Inferior parietal cortex (tissue), 1 donor: ENCODE results near the gene HCFC1.
A peak's percentile ranks its signal among the peaks of the same experiment; 100 is the strongest.

Source experiments
- DNase-seq: peaks from one replicate; pipeline ENCODE4 v3.0.0-alpha.2; 2016; ENCODE audit errors: extremely low spot score

The HCFC1 gene

GRCh38 chrX:153957224-153957623 lies 14.4 kb downstream of the HCFC1 start:
- DNase-seq: no peak

- no peak for DNase-seq
These were observed 15.3 kb downstream of the HCFC1 start for GRCh38 chrX:153956044-153956907.

- no peak for DNase-seq
These were observed 16.3 kb downstream of the HCFC1 start for GRCh38 chrX:153955228-153955732.

- DNase-seq: no peak
These were observed 16.9 kb downstream of the HCFC1 start for GRCh38 chrX:153954558-153955227.

- no peak for DNase-seq
These were observed 17.6 kb downstream of the HCFC1 start for GRCh38 chrX:153953892-153954557.

GRCh38 chrX:153953342-153953830 lies 18.2 kb downstream of the HCFC1 start:
- DNase-seq: peak; percentile 69

- no peak for DNase-seq
These were observed 19.1 kb downstream of the HCFC1 start for GRCh38 chrX:153952373-153953026.

- DNase-seq: no peak
These were observed 19.8 kb downstream of the HCFC1 start for GRCh38 chrX:153951683-153952372.

- DNase-seq: no peak
These were observed 21.5 kb downstream of the HCFC1 start for GRCh38 chrX:153950127-153950526.

- DNase-seq: no peak
These were observed 22.5 kb downstream of the HCFC1 start for GRCh38 chrX:153948847-153949805.

GRCh38 chrX:153948002-153948466 lies 23.6 kb downstream of the HCFC1 start:
- no peak for DNase-seq

- DNase-seq: peak; percentile 58
These were observed 24.4 kb downstream of the HCFC1 start for GRCh38 chrX:153947009-153947769.

- DNase-seq: no peak
These were observed 25.4 kb downstream of the HCFC1 start for GRCh38 chrX:153945956-153946943.

GRCh38 chrX:153944800-153945150 lies 26.8 kb downstream of the HCFC1 start:
- DNase-seq: no peak

- DNase-seq: no peak
These were observed 27.3 kb downstream of the HCFC1 start, which contains the start of gene RENBP for GRCh38 chrX:153944140-153944799. TSS of gene RENBP (minus strand) at chrX:153944643. CDS start at chrX:153944610, 33 bp downstream.

- DNase-seq: no peak
These were observed 30.0 kb downstream of the HCFC1 start for GRCh38 chrX:153941336-153942252.
